Measurements from ENCODE around the gene OOSP4B. TPM values are rescaled to one million over a fixed set of nuclear protein-coding genes. Genes with fewer than 3 reads are reported as not detected.
"Not testable (repeated sequence)": the region's sequence is repeated elsewhere in the genome, so short reads cannot be mapped to it uniquely, and the experiment has no call there.

Gene OOSP4B
- polyA plus RNA-seq, 3 donors = not detected

DNA sequence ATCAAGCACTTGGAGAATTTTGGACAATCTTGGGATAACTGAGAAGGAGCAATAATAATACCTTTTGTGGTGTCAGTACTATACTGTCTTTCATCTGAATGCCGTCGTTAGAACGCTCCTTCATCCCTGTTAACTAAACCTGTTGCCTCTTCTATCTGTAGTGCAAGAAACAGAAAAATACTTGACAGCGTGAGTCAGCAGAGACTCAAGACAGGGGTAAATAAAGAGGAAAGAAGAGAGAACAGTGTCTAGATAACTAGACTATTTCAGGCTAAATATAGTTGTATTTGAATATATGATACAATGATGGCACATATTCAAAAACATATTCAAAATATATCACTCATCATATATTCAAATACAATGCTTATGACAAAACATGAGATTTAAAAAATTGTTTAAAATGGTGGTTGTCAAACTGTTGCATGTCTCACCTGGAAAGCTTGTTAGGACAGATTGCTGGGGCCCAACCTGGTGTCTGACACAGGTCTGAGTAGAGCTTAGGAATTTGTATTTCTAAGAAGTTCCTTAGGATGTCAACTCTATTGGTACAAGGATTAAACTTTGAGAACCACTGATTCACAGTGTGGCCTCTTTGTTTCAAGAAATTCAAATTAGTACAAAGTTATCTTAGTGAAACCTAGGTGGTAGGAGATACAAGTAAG, 35.7 kb upstream of the OOSP4B start:
- Mint-ChIP-seq H3K9me3 (peaks cover 0 to 2% (median 0%) of the 10 kb centered on the region in 7 donors), H3K27me3 (ENCODE audit: low read depth in 3 of 3) (no peaks in the 10 kb centered on the region), H3K4me3 (no peak overlapping the region), H3K4me1 (peaks cover 2% of the 10 kb centered on the region), H3K27ac (no peak overlapping the region), H3K36me3 (no peaks in the 10 kb centered on the region)
- Histone ChIP-seq H3K4me2 (replicated peaks; ENCODE audit: extremely low read depth, low read length, poor library complexity, severe bottlenecking) (no peak overlapping the region), H3K36me3 (replicated peaks in 1 of 2; ENCODE audit: control insufficient read depth in 1 of 2, insufficient read depth in 2 of 2, low read length in 2 of 2) (no peaks in the 10 kb centered on the region), H3K4me3 (replicated peaks in 1 of 3; ENCODE audit: low read depth in 2 of 3, low read length in 3 of 3) (no peak overlapping the region), H3K9me3 (replicated peaks in 1 of 2; ENCODE audit: control insufficient read depth in 1 of 2, insufficient read depth in 1 of 2, low read length in 2 of 2) (no peaks in the 10 kb centered on the region), H2AFZ (ENCODE audit: insufficient read depth, low read depth, low read length, poor library complexity, severe bottlenecking) (no peak overlapping the region), H3K4me1 (ENCODE audit: control insufficient read depth in 1 of 2, insufficient read depth in 2 of 2, low read length in 2 of 2) (no peaks in the 10 kb centered on the region), H4K20me1 (ENCODE audit: insufficient read depth, low read length) (no peaks in the 10 kb centered on the region), H3K79me2 (ENCODE audit: insufficient read depth, low read length) (no peaks in the 10 kb centered on the region), H3K9ac (ENCODE audit: insufficient read depth, low read length, poor library complexity, severe bottlenecking) (no peak overlapping the region), H3K27ac (ENCODE audit: low read depth in 1 of 2, low read length in 2 of 2) (no peak overlapping the region), H3K27me3 (ENCODE audit: control insufficient read depth in 2 of 2, insufficient read depth in 2 of 2, low read length in 2 of 2) (no peaks in the 10 kb centered on the region)
- no peak for DNase-seq
- WGBS (ENCODE audit: insufficient coverage) = no CpG with 5 or more reads among the region's 4 CpGs
- TF ChIP-seq, protein P1, sequence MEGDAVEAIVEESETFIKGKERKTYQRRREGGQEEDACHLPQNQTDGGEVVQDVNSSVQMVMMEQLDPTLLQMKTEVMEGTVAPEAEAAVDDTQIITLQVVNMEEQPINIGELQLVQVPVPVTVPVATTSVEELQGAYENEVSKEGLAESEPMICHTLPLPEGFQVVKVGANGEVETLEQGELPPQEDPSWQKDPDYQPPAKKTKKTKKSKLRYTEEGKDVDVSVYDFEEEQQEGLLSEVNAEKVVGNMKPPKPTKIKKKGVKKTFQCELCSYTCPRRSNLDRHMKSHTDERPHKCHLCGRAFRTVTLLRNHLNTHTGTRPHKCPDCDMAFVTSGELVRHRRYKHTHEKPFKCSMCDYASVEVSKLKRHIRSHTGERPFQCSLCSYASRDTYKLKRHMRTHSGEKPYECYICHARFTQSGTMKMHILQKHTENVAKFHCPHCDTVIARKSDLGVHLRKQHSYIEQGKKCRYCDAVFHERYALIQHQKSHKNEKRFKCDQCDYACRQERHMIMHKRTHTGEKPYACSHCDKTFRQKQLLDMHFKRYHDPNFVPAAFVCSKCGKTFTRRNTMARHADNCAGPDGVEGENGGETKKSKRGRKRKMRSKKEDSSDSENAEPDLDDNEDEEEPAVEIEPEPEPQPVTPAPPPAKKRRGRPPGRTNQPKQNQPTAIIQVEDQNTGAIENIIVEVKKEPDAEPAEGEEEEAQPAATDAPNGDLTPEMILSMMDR (IDR thresholded peaks at IDR 0.05) = no peak
- intact Hi-C loops (cut with micrococcal nuclease) = no loop called here

DNA sequence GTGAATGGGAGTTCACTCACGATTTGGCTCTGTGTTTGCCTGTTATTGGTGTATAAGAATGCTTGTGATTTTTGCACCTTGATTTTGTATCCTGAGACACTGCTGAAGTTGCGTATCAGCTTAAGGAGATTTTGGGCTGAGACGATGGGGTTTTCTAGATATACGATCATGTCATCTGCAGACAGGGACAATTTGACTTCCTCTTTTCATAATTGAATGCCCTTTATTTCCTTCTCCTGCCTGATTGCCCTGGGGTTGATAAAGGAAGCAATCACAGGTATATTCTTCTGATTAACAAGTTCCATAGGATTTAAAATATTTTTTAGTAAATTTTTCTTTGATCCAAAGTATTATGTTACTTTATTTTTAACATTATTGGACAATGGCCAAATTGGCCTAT, 34.9 kb upstream of the OOSP4B start:
- intact Hi-C loops (cut with micrococcal nuclease); H3K4me2 ChIP-seq (replicated peaks; ENCODE audit: extremely low read depth, low read length, poor library complexity, severe bottlenecking); H3K9me3 ChIP-seq (replicated peaks in 1 of 2; ENCODE audit: control insufficient read depth in 1 of 2, insufficient read depth in 1 of 2, low read length in 2 of 2); H2AFZ ChIP-seq (ENCODE audit: insufficient read depth, low read depth, low read length, poor library complexity, severe bottlenecking); H3K4me1 Mint-ChIP-seq; H3K27me3 ChIP-seq (ENCODE audit: control insufficient read depth in 2 of 2, insufficient read depth in 2 of 2, low read length in 2 of 2); H3K4me1 ChIP-seq (ENCODE audit: control insufficient read depth in 1 of 2, insufficient read depth in 2 of 2, low read length in 2 of 2); H3K79me2 ChIP-seq (ENCODE audit: insufficient read depth, low read length); DNase-seq; H3K36me3 Mint-ChIP-seq; H3K27me3 Mint-ChIP-seq (ENCODE audit: low read depth in 3 of 3); H3K36me3 ChIP-seq (replicated peaks in 1 of 2; ENCODE audit: control insufficient read depth in 1 of 2, insufficient read depth in 2 of 2, low read length in 2 of 2); H3K27ac Mint-ChIP-seq; H3K9ac ChIP-seq (ENCODE audit: insufficient read depth, low read length, poor library complexity, severe bottlenecking); H3K27ac ChIP-seq (ENCODE audit: low read depth in 1 of 2, low read length in 2 of 2); H3K9me3 Mint-ChIP-seq; H4K20me1 ChIP-seq (ENCODE audit: insufficient read depth, low read length); H3K4me3 ChIP-seq (replicated peaks in 1 of 3; ENCODE audit: low read depth in 2 of 3, low read length in 3 of 3): not testable (repeated sequence)
- H3K4me3 Mint-ChIP-seq = peak overlapping the region in 1 of 2 donors; percentile 68
- WGBS (ENCODE audit: insufficient coverage) = no CpG with 5 or more reads among the region's 4 CpGs

Measured in CD14-positive monocyte (primary cell).